Brain pericyte (primary cell): ENCODE results near the gene ZNF148.
"Not testable (repeated sequence)": the region's sequence is repeated elsewhere in the genome, so short reads cannot be mapped to it uniquely, and the experiment has no call there.

Experiments
- DNase-seq: peaks from one replicate; pipeline ENCODE4 v3.0.0-alpha.2; 2012; ENCODE audit warnings: low read depth, low spot score

The ZNF148 gene

GRCh38 chr3:125374996-125375941 lies at the start of gene ZNF148:
Gene ZNF148, minus strand, starts transcription at chr3:125375325. Its CDS starts 61,685 bp downstream, at chr3:125313640.
- DNase-seq = peak; percentile 57

- DNase-seq = no peak
Observed at GRCh38 chr3:125418306-125418705, 43.2 kb upstream of the ZNF148 start.

- no peak for DNase-seq
Observed at GRCh38 chr3:125416235-125416634, 41.1 kb upstream of the ZNF148 start.

- DNase-seq = no peak
Observed at GRCh38 chr3:125414669-125415068, 39.5 kb upstream of the ZNF148 start.

GRCh38 chr3:125410922-125411321 lies 35.8 kb upstream of the ZNF148 start:
- DNase-seq = no peak

GRCh38 chr3:125406070-125406469 lies 30.9 kb upstream of the ZNF148 start:
- no peak for DNase-seq

- not testable (repeated sequence) for DNase-seq
Observed at GRCh38 chr3:125405515-125405914, 30.4 kb upstream of the ZNF148 start.

- no peak for DNase-seq
Observed at GRCh38 chr3:125403789-125404188, 28.7 kb upstream of the ZNF148 start.

GRCh38 chr3:125402639-125403038 lies 27.5 kb upstream of the ZNF148 start:
- DNase-seq = no peak

- no peak for DNase-seq
Observed at GRCh38 chr3:125401402-125401801, 26.3 kb upstream of the ZNF148 start.

GRCh38 chr3:125398952-125399351 lies 23.8 kb upstream of the ZNF148 start:
- DNase-seq = no peak

GRCh38 chr3:125395091-125395490 lies 20.0 kb upstream of the ZNF148 start:
- no peak for DNase-seq

GRCh38 chr3:125394406-125394805 lies 19.3 kb upstream of the ZNF148 start:
- no peak for DNase-seq

GRCh38 chr3:125389282-125389681 lies 14.2 kb upstream of the ZNF148 start:
- DNase-seq = no peak

- DNase-seq = not testable (repeated sequence)
Observed at GRCh38 chr3:125388369-125388768, 13.2 kb upstream of the ZNF148 start.

GRCh38 chr3:125386811-125387210 lies 11.7 kb upstream of the ZNF148 start:
- DNase-seq = no peak

GRCh38 chr3:125383744-125384143 lies 8.6 kb upstream of the ZNF148 start:
- DNase-seq = no peak

- DNase-seq = no peak
Observed at GRCh38 chr3:125382298-125382697, 7.2 kb upstream of the ZNF148 start.

GRCh38 chr3:125381743-125382142 lies 6.6 kb upstream of the ZNF148 start:
- no peak for DNase-seq

GRCh38 chr3:125381314-125381713 lies 6.2 kb upstream of the ZNF148 start:
- DNase-seq = no peak

- no peak for DNase-seq
Observed at GRCh38 chr3:125379483-125379882, 4.4 kb upstream of the ZNF148 start.

- no peak for DNase-seq
Observed at GRCh38 chr3:125378762-125379161, 3.6 kb upstream of the ZNF148 start.

- no peak for DNase-seq
Observed at GRCh38 chr3:125375950-125376679, 990 bp upstream of the ZNF148 start.
